Measurements from ENCODE around the gene ACAD10. TPM values are rescaled to one million over a fixed set of nuclear protein-coding genes. Genes with fewer than 3 reads are reported as not detected.
A peak's percentile ranks its signal among the peaks of the same experiment; 100 is the strongest.

The ACAD10 gene
- total and polyA plus RNA-seq, 4 donors = 10.1 to 38.6 (median 17.5) TPM

DNA sequence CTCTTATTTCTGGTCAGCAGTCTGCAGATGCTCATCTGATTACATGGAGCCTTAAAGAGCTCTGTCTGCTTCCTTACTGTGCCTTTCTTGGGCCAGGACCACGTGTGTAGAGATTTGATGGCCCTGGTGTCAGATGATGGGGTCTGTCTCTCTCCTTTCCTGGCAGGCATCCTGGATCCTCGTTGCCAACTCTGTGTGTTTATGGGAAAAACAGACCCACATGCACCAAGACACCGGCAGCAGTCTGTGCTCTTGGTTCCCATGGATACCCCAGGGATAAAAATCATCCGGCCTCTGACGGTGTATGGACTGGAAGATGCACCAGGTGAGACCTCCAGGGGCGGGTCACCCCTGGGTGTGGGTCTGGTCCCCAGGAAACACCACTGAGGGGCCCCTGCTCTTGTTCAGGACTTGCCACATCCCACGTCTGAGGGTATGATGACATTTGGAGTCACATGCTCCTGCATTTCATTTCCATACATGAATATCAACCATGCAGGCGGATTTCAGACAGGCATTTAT lies 62.4 kb downstream of the ACAD10 start:
- WGBS, 2 donors = 66 to 79% methylated on average over 8 of the region's 8 CpGs
- Histone ChIP-seq H3K36me3 (ENCODE audit: control insufficient read depth in 4 of 4, insufficient read depth in 4 of 4, low read length in 4 of 4) (peaks cover 7 to 32% (median 15%) of the 10 kb centered on the region in 4 donors), H3K9me3 (ENCODE audit: control insufficient read depth in 4 of 4, insufficient read depth in 3 of 4, low read length in 3 of 4) (peaks cover 0 to 1% (median 0%) of the 10 kb centered on the region in 4 donors), H3K4me3 (no peak overlapping the region), H3K4me1 (ENCODE audit: control insufficient read depth in 5 of 5, insufficient read depth in 5 of 5, low read length in 5 of 5) (peaks cover 0 to 3% (median 0%) of the 10 kb centered on the region in 5 donors), H3K9ac (ENCODE audit: insufficient read depth in 1 of 2, low read length in 2 of 2) (no peak overlapping the region), H3K27ac (ENCODE audit: low read depth in 1 of 2, low read length in 1 of 2) (peak overlapping the region in 1 of 2 donors; percentile 54), H3K27me3 (ENCODE audit: control insufficient read depth in 3 of 3, insufficient read depth in 3 of 3, low read length in 2 of 3) (no peaks in the 10 kb centered on the region)
- DNase-seq (no peak), ATAC-seq (ENCODE audit: insufficient read depth, low FRiP score) (no peak)
- TF ChIP-seq, protein P1, sequence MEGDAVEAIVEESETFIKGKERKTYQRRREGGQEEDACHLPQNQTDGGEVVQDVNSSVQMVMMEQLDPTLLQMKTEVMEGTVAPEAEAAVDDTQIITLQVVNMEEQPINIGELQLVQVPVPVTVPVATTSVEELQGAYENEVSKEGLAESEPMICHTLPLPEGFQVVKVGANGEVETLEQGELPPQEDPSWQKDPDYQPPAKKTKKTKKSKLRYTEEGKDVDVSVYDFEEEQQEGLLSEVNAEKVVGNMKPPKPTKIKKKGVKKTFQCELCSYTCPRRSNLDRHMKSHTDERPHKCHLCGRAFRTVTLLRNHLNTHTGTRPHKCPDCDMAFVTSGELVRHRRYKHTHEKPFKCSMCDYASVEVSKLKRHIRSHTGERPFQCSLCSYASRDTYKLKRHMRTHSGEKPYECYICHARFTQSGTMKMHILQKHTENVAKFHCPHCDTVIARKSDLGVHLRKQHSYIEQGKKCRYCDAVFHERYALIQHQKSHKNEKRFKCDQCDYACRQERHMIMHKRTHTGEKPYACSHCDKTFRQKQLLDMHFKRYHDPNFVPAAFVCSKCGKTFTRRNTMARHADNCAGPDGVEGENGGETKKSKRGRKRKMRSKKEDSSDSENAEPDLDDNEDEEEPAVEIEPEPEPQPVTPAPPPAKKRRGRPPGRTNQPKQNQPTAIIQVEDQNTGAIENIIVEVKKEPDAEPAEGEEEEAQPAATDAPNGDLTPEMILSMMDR (IDR thresholded peaks at IDR 0.05; ENCODE audit: control extremely low read depth, extremely low read depth) = no peak

DNA sequence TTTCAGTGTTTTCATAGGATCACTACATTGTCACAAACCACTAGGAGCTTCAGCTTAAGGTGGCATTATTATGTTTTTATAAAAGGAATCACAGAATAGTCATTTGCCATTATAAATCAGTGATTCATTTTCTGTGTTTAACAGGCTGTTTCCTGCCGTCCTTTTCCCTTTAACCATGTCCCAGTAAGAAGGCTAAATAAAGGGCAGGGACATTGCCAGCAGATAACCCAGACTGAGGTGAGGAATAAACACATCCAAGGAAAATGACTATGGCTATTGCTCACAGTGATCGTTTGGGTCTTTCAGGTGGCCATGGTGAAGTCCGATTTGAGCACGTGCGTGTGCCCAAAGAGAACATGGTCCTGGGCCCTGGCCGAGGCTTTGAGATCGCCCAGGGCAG lies 63.0 kb downstream of the ACAD10 start:
- Histone ChIP-seq H3K27me3 (ENCODE audit: control insufficient read depth in 3 of 3, insufficient read depth in 3 of 3, low read length in 2 of 3) (no peaks in the 10 kb centered on the region), H3K9me3 (ENCODE audit: control insufficient read depth in 4 of 4, insufficient read depth in 3 of 4, low read length in 3 of 4) (peaks cover 0 to 1% (median 0%) of the 10 kb centered on the region in 4 donors), H3K4me1 (ENCODE audit: control insufficient read depth in 5 of 5, insufficient read depth in 5 of 5, low read length in 5 of 5) (peaks cover 0 to 3% (median 0%) of the 10 kb centered on the region in 5 donors), H3K36me3 (ENCODE audit: control insufficient read depth in 4 of 4, insufficient read depth in 4 of 4, low read length in 4 of 4) (peaks cover 7 to 36% (median 16%) of the 10 kb centered on the region in 4 donors), H3K9ac (ENCODE audit: insufficient read depth in 1 of 2, low read length in 2 of 2) (no peak overlapping the region), H3K4me3 (no peak overlapping the region), H3K27ac (ENCODE audit: low read depth in 1 of 2, low read length in 1 of 2) (peak overlapping the region; percentile 0 to 54)
- TF ChIP-seq, protein P1 (IDR thresholded peaks at IDR 0.05; ENCODE audit: control extremely low read depth, extremely low read depth) = no peak
- WGBS, 2 donors = 80 to 84% methylated on average over 7 of the region's 7 CpGs
- no peak for ATAC-seq (ENCODE audit: insufficient read depth, low FRiP score)
- DNase-seq = no peak

- Histone ChIP-seq H3K4me1 (ENCODE audit: control insufficient read depth in 5 of 5, insufficient read depth in 5 of 5, low read length in 5 of 5) (peaks cover 0 to 3% (median 0%) of the 10 kb centered on the region in 5 donors), H3K36me3 (ENCODE audit: control insufficient read depth in 4 of 4, insufficient read depth in 4 of 4, low read length in 4 of 4) (peaks cover 7 to 36% (median 15%) of the 10 kb centered on the region in 4 donors), H3K27ac (ENCODE audit: low read depth in 1 of 2, low read length in 1 of 2) (peak overlapping the region; percentile 0 to 54), H3K9me3 (ENCODE audit: control insufficient read depth in 4 of 4, insufficient read depth in 3 of 4, low read length in 3 of 4) (peaks cover 0 to 1% (median 0%) of the 10 kb centered on the region in 4 donors), H3K27me3 (ENCODE audit: control insufficient read depth in 3 of 3, insufficient read depth in 3 of 3, low read length in 2 of 3) (no peaks in the 10 kb centered on the region), H3K9ac (ENCODE audit: insufficient read depth in 1 of 2, low read length in 2 of 2) (no peak overlapping the region), H3K4me3 (no peak overlapping the region)
- no peak for ATAC-seq (ENCODE audit: insufficient read depth, low FRiP score)
- no peak for DNase-seq
- WGBS, 2 donors = 89 to 93% methylated on average over 4 of the region's 4 CpGs
- TF ChIP-seq, protein P1 (IDR thresholded peaks at IDR 0.05; ENCODE audit: control extremely low read depth, extremely low read depth) = no peak
Measured at GRCh38 chr12:111749391-111749790, 63.5 kb downstream of the ACAD10 start.

Data from lung (tissue), 12 donors.